GM21825 (cell line): Measurements from ENCODE around the gene ALK.

Experiments used
- ATAC-seq: cut with Tn5 transposase; IDR thresholded peaks from one replicate; pipeline ENCODE4 v1.9.1; 2021; ENCODE audit warnings: mild to moderate bottlenecking, moderate library complexity; ENCODE audit not compliant: unreplicated experiment

ALK gene

DNA sequence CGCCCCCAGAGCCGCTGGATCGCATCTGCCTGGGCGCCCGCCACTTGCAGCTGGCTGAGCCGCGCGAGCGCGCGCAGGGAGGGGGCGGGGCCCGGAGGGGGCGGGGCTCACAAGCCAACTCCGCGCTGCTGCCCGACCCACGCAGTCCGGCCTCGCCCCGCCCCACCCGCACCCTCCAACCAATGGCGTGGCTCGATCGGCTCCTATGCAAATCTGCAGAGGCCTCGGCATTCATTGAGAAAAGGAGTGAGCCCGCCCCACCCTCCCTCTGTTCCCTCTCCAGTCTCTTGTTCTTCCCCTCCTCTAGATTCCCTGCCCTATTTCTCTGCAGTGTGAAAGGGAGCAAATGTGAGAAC, at the start of gene ALK:
TSS of gene ALK (minus strand) at position 27 of the 356 bp plus-strand sequence. CDS start 927 bp downstream, outside the sequence.
- no peak for ATAC-seq

DNA sequence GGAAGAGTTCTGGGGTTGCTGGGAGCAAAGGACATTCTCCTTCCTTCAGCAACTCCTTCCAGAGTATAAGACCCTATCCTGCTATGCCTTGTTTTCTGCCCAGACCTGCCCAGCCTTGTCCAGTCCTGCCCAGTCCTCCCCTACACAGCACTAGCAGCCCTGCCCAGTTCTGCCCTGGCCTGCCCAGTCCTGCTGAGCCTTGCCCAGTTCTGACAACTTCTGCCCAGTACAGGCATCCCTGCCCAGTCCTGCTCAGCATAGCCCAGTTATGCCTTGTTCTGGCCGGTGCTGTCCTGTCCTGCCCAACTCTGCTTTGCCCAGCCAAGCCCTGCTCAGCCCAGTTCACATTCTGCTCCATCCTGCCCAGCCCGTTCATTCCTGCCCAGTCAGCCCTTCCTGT, 44.9 kb upstream of the ALK start:
- no peak for ATAC-seq

DNA sequence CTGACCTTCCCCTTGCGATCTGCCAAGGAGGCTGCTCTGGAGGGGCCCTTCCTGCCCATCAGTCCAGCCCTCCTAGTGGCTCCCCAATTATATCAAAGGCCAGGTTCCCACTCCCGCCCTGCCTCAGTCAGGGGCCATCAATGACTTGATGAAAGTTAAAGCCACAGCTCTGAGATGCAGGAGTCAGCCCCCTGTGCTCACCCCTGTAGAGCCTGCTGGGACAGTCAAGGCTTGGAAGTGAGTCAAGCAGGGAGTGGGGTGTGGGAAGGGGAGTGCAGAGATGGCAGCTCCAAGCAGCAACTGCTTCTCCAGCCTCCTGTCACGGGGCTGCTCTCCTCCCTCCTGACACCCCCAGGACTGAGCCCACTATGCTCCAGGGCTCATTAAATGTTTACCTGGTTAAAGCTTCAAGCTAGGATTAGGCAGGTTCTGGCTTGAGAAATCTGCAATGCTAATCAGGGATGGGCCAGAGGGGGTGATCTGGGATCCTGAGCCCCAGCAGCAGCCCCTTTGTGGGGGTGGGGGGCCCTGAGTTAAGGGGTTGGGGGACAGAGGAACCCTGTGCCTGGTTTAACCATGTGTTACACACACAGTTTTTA, 42.7 kb upstream of the ALK start:
- no peak for ATAC-seq

GRCh38 chr2:29962922-29963321, 41.5 kb upstream of the ALK start:
- no peak for ATAC-seq

- no peak for ATAC-seq
These were observed 32.9 kb upstream of the ALK start for GRCh38 chr2:29954316-29954715.

DNA sequence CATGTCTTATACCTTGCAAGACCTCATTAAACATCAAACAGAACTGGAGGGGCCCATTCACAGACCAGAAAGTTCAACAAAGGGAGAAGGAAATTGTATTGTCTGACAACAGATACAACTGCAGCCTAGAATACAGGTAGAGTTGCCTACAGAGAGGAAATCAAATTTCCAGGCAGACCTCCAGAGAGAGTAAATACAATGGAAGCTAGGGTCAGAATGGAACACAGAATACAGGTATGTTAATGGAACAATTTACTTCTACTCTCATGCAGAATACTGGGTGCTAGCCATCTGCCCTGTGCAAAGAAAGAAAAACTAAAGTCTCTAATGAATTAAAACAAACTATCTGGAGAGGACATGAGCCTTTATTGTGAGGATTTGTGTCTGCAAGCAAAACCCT, 31.6 kb upstream of the ALK start:
- no peak for ATAC-seq

DNA sequence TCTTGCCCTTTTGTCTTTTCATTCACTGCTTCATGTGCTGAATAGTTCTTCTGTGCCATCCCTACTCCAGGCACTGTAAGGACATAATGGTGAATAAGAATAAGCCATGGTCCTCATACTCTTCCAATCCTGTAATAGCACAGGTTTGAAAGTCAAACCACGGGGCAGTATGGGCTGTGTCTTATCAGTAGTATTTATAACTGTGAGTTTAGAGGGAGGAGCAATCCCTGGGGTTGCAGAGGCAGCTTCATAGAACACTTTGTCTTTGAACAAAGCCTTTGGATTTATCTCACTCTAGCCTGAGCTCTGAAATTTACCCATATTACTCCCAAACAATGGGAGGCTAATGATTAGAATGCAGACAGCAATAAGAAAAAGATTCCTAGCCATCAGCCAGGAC, 30.2 kb upstream of the ALK start:
- ATAC-seq, result no peak

- ATAC-seq, result no peak
These were observed 29.1 kb upstream of the ALK start for GRCh38 chr2:29950481-29950880.

GRCh38 chr2:29949042-29949441, 27.7 kb upstream of the ALK start:
- ATAC-seq, result no peak

- no peak for ATAC-seq
These were observed 25.1 kb upstream of the ALK start for GRCh38 chr2:29946505-29946904.

GRCh38 chr2:29942711-29943110, 21.3 kb upstream of the ALK start:
- ATAC-seq, result no peak

GRCh38 chr2:29940706-29941105, 19.3 kb upstream of the ALK start:
- ATAC-seq, result no peak

DNA sequence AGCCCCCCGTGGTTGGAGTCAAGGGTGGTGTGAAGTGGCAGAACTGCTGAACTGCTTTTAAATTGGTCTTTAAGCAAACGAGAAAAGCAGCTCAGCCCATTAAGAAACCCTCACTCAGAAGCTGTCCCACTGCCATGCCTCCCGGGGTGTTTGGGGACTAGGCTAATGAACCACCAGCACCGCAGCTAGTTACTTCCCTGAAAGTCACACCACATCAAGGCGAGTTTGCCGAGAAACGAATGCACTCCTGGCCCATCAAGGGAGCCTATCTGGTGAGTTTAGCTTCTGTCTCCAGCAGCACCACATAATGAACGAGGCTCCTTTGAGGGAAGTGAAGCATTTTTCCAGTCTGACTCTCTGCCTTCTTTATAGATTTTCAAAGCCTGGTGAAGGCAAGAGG, 14.6 kb upstream of the ALK start:
- ATAC-seq, result no peak

DNA sequence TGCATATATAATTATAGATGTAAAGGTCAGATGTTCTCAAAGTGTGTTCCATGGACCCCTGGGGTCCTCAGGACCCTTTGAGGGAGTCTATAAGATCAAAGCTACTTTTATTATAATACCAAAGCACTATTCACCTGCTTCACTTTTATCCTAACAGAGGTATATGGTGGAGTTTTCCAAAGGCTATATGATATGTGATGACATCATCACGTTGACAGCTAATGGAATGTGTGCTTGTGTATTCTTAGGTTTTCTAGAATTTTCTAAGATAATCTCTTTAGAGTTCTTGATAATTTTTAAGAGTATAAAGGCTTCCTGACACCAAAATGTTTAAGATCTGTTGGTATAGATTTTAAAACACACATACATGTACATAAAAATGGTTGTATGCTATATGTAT, 10.4 kb upstream of the ALK start:
- no peak for ATAC-seq

DNA sequence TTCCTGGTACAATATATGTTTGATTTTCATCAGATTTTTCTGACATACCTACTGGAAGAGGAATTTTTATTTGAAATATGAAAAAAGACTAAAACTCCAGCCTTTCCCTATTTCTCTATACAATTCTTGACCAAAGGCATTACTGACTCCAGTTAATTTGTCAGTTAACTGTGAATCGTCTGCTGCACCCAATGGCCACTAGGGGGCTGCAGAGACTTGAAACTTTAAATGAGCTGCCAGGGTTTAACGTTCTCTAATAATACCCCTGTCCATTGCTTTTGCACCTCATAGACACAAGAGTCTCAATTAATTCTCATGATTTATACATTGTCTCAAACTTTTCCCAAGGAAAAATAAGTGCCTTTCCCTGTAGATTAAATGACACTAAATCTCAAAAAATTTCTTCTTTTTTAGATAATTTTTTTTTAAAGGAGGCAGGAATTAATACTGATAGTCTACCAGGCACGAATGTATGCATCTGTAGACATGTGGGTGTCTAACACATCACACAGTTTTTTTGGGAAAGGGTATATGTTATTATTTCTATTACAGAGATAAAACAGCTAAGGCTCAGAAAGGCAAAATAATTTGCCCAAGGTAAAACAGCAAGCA, 1.8 kb upstream of the ALK start:
- no peak for ATAC-seq

GRCh38 chr2:29922605-29923004, 1.2 kb upstream of the ALK start:
- no peak for ATAC-seq

DNA sequence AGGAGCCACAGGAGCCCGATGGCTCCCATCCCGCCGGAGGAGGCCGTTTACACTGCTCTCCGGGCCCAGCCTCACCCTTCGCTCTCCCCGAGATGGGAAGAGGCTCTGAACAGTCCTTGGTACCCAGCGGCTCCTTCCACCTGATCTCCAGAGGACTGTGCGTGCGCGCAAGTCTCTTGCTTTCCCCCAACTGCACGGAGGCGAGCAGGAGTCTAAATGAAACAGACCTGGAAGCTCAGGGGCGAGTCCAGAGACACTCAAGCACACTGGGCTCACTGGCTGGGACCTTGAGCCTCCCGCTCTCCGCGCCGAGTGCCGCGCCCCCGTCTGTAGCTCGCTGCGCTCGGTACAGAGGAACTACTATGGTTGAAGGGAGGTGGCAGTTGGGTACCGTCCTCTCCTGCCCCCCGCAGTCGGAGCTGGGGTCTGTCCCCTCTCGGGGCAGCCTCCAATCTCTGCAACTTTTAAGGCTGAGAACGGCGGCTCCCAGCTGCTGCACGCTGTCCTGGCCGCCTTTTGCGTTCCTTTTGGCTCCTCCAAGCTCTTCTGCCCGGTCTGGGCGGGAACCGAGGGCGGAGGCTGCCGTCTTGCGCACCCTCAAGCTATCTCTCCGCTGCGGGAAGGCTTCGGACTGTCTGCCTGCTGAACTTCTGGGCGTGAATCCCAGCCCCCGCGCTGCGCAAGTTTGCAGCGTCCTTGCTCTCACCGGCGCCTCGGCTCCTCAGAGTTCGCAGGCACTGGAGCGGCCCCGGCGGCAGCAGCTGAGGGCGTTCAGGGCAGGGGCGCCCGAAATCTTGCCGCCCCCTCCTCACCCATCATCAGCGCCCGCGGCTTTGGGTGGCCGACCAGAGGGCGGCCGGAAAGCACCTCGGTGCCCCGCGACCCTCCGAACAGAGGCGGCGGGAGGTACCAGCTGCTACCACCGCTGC, 491 bp downstream of the ALK start:
- no peak for ATAC-seq

- ATAC-seq, result no peak
These were observed 1.2 kb downstream of the ALK start for GRCh38 chr2:29920130-29920577.

- no peak for ATAC-seq
These were observed 2.4 kb downstream of the ALK start for GRCh38 chr2:29918941-29919340.

- ATAC-seq, result no peak
These were observed 3.6 kb downstream of the ALK start for GRCh38 chr2:29917781-29918180.

GRCh38 chr2:29916571-29916970, 4.8 kb downstream of the ALK start:
- no peak for ATAC-seq

DNA sequence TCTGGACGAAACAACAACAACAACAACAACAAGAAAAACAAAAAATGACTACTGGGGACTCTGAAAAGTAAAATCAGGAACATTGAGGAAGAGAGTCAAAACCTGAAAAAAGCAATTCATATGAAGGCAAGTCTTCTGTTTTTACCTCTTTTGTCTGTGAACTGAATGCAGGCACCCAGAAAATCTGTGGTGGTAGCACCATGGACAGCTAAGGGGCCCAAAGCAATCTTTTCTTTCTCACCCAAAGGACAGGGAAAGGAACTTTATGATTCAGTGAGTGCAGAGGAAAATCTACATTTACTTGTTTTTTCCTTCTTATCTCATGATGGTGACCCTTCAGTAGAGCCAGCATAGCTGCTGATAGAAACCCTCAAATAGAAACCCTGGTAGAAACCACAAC, 10.4 kb downstream of the ALK start:
- no peak for ATAC-seq
